GM23338 (cell line): ENCODE results near the gene PSD4. TPM values are rescaled to one million over a fixed set of nuclear protein-coding genes. Genes with fewer than 3 reads are reported as not detected.

Experiments
- ATAC-seq: fragments of 200-7000 bp; cut with Tn5 transposase; 3 replicates; pipeline ENCODE4 v1.9.1; 2020
- DNase-seq: peaks from one replicate; pipeline ENCODE4 v3.0.0-alpha.2; 2015; ENCODE audit warnings: low spot score
- H2AFZ ChIP-seq: fragments of 200-600 bp; sonication (generic); 2 replicates; pipeline ENCODE4 v1.8.0; 2016; ENCODE audit warnings: antibody characterized with exemption, mild to moderate bottlenecking, moderate library complexity
- H3F3A ChIP-seq: fragments of 200-600 bp; sonication (generic); replicated peaks from 2 replicates; pipeline ENCODE4 v1.8.0; 2017; ENCODE audit warnings: antibody characterized with exemption, mixed run types, low read depth
- H3K27ac ChIP-seq: fragments of 200-600 bp; sonication (generic); 2 replicates; pipeline ENCODE4 v1.6.1; 2016; ENCODE audit warnings: low read depth
- H3K27me3 ChIP-seq: fragments of 200-600 bp; sonication (generic); 2 replicates; pipeline ENCODE4 v1.8.0; 2016; ENCODE audit warnings: mild to moderate bottlenecking, mixed run types, moderate library complexity; ENCODE audit not compliant: insufficient read depth
- H3K36me3 ChIP-seq: fragments of 200-600 bp; sonication (generic); 2 replicates; pipeline ENCODE4 v1.8.0; 2016; ENCODE audit warnings: mild to moderate bottlenecking; ENCODE audit not compliant: insufficient read depth
- H3K4me1 ChIP-seq: fragments of 200-600 bp; sonication (generic); 2 replicates; pipeline ENCODE4 v1.8.0; 2016; ENCODE audit warnings: mild to moderate bottlenecking, moderate library complexity; ENCODE audit not compliant: insufficient read depth
- H3K4me2 ChIP-seq: fragments of 200-600 bp; sonication (generic); 2 replicates; pipeline ENCODE4 v1.7.1; 2017; ENCODE audit warnings: mixed run types
- H3K4me3 ChIP-seq: fragments of 200-600 bp; sonication (generic); 2 replicates; pipeline ENCODE4 v1.6.1; 2016; ENCODE audit warnings: mixed run types
- H3K79me2 ChIP-seq: fragments of 200-600 bp; sonication (generic); replicated peaks from 2 replicates; pipeline ENCODE4 v1.8.0; 2017; ENCODE audit warnings: mild to moderate bottlenecking; ENCODE audit not compliant: insufficient read depth
- H3K9me2 ChIP-seq: fragments of 200-600 bp; sonication (generic); 2 replicates; pipeline ENCODE4 v1.8.0; 2017; ENCODE audit not compliant: insufficient read depth
- H4K20me1 ChIP-seq: fragments of 200-600 bp; sonication (generic); replicated peaks from 2 replicates; pipeline ENCODE4 v1.8.0; 2017; ENCODE audit warnings: mild to moderate bottlenecking; ENCODE audit not compliant: insufficient read depth
- H3K27ac Mint-ChIP-seq: 2 replicates; pipeline ENCODE4 v1.8.0; 2020; ENCODE audit warnings: inconsistent platforms, mild to moderate bottlenecking, moderate library complexity, mixed read lengths
- H3K27me3 Mint-ChIP-seq: 3 replicates; pipeline ENCODE4 v1.8.0; 2022; ENCODE audit warnings: low read depth, mild to moderate bottlenecking, moderate library complexity, mixed read lengths, inconsistent platforms; ENCODE audit not compliant: insufficient read depth, poor library complexity
- H3K36me3 Mint-ChIP-seq: 3 replicates; pipeline ENCODE4 v1.8.0; 2021; ENCODE audit warnings: low read depth, mild to moderate bottlenecking, inconsistent platforms, moderate library complexity, mixed read lengths
- H3K4me1 Mint-ChIP-seq: 3 replicates; pipeline ENCODE4 v1.8.0; 2020; ENCODE audit warnings: mild to moderate bottlenecking, inconsistent platforms, mixed read lengths
- H3K4me3 Mint-ChIP-seq: 3 replicates; pipeline ENCODE4 v1.8.0; 2021; ENCODE audit warnings: moderate library complexity, mild to moderate bottlenecking, inconsistent platforms, mixed read lengths
- H3K9me3 Mint-ChIP-seq: 3 replicates; pipeline ENCODE4 v1.8.0; 2020; ENCODE audit warnings: moderate library complexity, mild to moderate bottlenecking, inconsistent platforms, mixed read lengths
- EZH2 ChIP-seq: fragments of 200-600 bp; sonication (generic); IDR thresholded peaks from one replicate; pipeline ENCODE4 v1.8.0; 2017; ENCODE audit warnings: antibody characterized with exemption, mild to moderate bottlenecking, low read depth; ENCODE audit not compliant: unreplicated experiment
- NANOG ChIP-seq: IDR thresholded peaks from 2 replicates; pipeline ENCODE4 v1.6.1; 2016; ENCODE audit warnings: antibody characterized with exemption, borderline replicate concordance
- STAT1 ChIP-seq: IDR thresholded peaks from one replicate; pipeline ENCODE4 v1.6.1; 2016; ENCODE audit warnings: antibody characterized with exemption; ENCODE audit not compliant: unreplicated experiment
- ZNF114 ChIP-seq: fragments of 250-450 bp; sonication (Bioruptor Pico); IDR thresholded peaks from 2 replicates; pipeline ENCODE4 v1.5.0; 2020; ENCODE audit warnings: mild to moderate bottlenecking, moderate library complexity
- polyA plus RNA-seq: library from polyadenylated mRNA; unstranded; fragments of >200 nt; fragmentation: Nextera tagmentation; extraction: Ambion mirVana; gene quantifications from 2 replicates; pipeline ENCODE4 v1.2.1, GENCODE V29; 2016
- total RNA-seq: library from RNA; depleted of rRNA; stranded (reverse); fragments of >200 nt; shearing (Covaris generic); gene quantifications from 2 replicates; pipeline ENCODE4 v1.2.3, GENCODE V29; 2014
- TF ChIP-seq, protein P1 (sequence below), 2 experiments: fragments of 200-600 bp in 1 of 2; sonication (generic) in 1 of 2; conservative IDR thresholded peaks; 2 replicates each; pipeline versions ENCODE4 v1.5.1 to v1.6.1; 2016 to 2017; ENCODE audit warnings: antibody characterized with exemption in 2 of 2, low read depth in 2 of 2, mild to moderate bottlenecking in 2 of 2, moderate library complexity in 1 of 2
- TF ChIP-seq, protein P2 (sequence below): fragments of 250-450 bp; sonication (Bioruptor Pico); IDR thresholded peaks from 2 replicates; pipeline ENCODE4 v1.5.0; 2020; ENCODE audit warnings: mild to moderate bottlenecking, moderate library complexity

The PSD4 gene
- total and polyA plus RNA-seq, 2 experiments from 2014 or later: 0.06 to 0.66 TPM

DNA sequence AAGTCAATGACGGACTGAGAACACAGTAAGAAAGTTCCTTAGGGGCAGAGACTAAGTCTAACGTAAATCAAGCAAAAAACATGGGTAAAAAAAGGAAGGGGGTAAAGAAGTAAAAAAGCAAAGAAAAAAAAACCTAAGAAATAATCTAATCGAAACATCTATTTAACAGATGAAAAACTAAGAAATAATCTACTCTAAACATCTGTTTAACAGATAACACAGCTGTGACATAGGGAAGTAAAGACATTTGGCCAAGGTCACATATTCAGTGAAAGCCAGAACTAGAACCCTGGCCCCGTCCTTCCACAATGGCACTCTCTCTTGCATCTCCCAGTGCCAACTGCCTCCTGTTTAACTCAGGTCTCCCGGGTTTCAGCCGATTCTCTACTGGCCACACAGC lies 48.1 kb downstream of the PSD4 start:
- DNase-seq (no peak), ATAC-seq (no peak)
- Histone ChIP-seq H3K4me1 (peaks cover 8% of the 10 kb centered on the region; the same call in 1 of the 2 replicates), H3F3A (no peaks in the 10 kb centered on the region), H3K27ac (no peak overlapping the region), H2AFZ (no peak overlapping the region), H4K20me1 (no peaks in the 10 kb centered on the region), H3K4me2 (no peak overlapping the region), H3K4me3 (no peak overlapping the region), H3K27me3 (no peaks in the 10 kb centered on the region), H3K36me3 (no peaks in the 10 kb centered on the region), H3K79me2 (no peaks in the 10 kb centered on the region), H3K9me2 (0 out of 2 replicates have a peak, but pooled peaks cover 4% of the 10 kb centered on the region)
- no peak overlapping the region for H3K27ac Mint-ChIP-seq
- H3K9me3 Mint-ChIP-seq: no peaks in the 10 kb centered on the region
- H3K36me3 Mint-ChIP-seq: no peaks in the 10 kb centered on the region; the same call in 2 of the 3 replicates
- H3K27me3 Mint-ChIP-seq: peaks cover 10% of the 10 kb centered on the region
- H3K4me3 Mint-ChIP-seq: no peak overlapping the region
- peaks cover 19% of the 10 kb centered on the region for H3K4me1 Mint-ChIP-seq
- TF ChIP-seq NANOG (no peak), ZNF114 (CRISPR knock-in tag) (no peak)

DNA sequence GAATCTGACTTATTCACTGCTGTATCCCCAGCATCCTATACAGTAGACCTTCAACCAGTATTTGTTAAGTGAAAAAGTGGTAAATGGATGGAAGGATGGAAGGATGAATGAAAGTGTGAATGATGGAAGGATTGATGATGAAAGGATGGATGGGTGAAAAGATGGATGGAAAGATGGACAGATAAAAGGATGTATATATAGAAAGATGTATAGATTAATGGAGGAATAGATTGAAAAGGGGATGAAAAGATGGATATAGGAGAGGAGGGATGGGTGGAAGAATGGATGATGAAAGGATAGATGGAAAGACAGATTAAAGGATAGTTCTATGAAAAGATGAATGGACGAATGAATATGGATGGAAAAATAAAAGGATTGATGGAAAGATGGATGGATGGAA lies 50.0 kb downstream of the PSD4 start:
- H3K27ac Mint-ChIP-seq: no peak overlapping the region

More for the DNA sequence above, 50.0 kb downstream of the PSD4 start:
- no peak overlapping the region for H3K4me3 Mint-ChIP-seq
- H3K9me3 Mint-ChIP-seq: no peaks in the 10 kb centered on the region
- peaks cover 4% of the 10 kb centered on the region for H3K27me3 Mint-ChIP-seq
- Histone ChIP-seq H3K36me3 (no peaks in the 10 kb centered on the region), H3K4me2 (no peak overlapping the region), H3K4me3 (no peak overlapping the region), H3F3A (no peaks in the 10 kb centered on the region), H3K4me1 (peaks cover 8% of the 10 kb centered on the region; the same call in 1 of the 2 replicates), H3K9me2 (0 out of 2 replicates have a peak, but pooled peaks cover 4% of the 10 kb centered on the region), H3K27me3 (no peaks in the 10 kb centered on the region), H4K20me1 (no peaks in the 10 kb centered on the region), H3K27ac (no peak overlapping the region), H3K79me2 (no peaks in the 10 kb centered on the region), H2AFZ (no peak overlapping the region)
- no peaks in the 10 kb centered on the region for H3K36me3 Mint-ChIP-seq
- TF ChIP-seq, protein P1, sequence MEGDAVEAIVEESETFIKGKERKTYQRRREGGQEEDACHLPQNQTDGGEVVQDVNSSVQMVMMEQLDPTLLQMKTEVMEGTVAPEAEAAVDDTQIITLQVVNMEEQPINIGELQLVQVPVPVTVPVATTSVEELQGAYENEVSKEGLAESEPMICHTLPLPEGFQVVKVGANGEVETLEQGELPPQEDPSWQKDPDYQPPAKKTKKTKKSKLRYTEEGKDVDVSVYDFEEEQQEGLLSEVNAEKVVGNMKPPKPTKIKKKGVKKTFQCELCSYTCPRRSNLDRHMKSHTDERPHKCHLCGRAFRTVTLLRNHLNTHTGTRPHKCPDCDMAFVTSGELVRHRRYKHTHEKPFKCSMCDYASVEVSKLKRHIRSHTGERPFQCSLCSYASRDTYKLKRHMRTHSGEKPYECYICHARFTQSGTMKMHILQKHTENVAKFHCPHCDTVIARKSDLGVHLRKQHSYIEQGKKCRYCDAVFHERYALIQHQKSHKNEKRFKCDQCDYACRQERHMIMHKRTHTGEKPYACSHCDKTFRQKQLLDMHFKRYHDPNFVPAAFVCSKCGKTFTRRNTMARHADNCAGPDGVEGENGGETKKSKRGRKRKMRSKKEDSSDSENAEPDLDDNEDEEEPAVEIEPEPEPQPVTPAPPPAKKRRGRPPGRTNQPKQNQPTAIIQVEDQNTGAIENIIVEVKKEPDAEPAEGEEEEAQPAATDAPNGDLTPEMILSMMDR (conservative IDR thresholded peaks at IDR 0.05; ENCODE audit: low read depth in 2 of 2): no peak
- TF ChIP-seq, protein P2, sequence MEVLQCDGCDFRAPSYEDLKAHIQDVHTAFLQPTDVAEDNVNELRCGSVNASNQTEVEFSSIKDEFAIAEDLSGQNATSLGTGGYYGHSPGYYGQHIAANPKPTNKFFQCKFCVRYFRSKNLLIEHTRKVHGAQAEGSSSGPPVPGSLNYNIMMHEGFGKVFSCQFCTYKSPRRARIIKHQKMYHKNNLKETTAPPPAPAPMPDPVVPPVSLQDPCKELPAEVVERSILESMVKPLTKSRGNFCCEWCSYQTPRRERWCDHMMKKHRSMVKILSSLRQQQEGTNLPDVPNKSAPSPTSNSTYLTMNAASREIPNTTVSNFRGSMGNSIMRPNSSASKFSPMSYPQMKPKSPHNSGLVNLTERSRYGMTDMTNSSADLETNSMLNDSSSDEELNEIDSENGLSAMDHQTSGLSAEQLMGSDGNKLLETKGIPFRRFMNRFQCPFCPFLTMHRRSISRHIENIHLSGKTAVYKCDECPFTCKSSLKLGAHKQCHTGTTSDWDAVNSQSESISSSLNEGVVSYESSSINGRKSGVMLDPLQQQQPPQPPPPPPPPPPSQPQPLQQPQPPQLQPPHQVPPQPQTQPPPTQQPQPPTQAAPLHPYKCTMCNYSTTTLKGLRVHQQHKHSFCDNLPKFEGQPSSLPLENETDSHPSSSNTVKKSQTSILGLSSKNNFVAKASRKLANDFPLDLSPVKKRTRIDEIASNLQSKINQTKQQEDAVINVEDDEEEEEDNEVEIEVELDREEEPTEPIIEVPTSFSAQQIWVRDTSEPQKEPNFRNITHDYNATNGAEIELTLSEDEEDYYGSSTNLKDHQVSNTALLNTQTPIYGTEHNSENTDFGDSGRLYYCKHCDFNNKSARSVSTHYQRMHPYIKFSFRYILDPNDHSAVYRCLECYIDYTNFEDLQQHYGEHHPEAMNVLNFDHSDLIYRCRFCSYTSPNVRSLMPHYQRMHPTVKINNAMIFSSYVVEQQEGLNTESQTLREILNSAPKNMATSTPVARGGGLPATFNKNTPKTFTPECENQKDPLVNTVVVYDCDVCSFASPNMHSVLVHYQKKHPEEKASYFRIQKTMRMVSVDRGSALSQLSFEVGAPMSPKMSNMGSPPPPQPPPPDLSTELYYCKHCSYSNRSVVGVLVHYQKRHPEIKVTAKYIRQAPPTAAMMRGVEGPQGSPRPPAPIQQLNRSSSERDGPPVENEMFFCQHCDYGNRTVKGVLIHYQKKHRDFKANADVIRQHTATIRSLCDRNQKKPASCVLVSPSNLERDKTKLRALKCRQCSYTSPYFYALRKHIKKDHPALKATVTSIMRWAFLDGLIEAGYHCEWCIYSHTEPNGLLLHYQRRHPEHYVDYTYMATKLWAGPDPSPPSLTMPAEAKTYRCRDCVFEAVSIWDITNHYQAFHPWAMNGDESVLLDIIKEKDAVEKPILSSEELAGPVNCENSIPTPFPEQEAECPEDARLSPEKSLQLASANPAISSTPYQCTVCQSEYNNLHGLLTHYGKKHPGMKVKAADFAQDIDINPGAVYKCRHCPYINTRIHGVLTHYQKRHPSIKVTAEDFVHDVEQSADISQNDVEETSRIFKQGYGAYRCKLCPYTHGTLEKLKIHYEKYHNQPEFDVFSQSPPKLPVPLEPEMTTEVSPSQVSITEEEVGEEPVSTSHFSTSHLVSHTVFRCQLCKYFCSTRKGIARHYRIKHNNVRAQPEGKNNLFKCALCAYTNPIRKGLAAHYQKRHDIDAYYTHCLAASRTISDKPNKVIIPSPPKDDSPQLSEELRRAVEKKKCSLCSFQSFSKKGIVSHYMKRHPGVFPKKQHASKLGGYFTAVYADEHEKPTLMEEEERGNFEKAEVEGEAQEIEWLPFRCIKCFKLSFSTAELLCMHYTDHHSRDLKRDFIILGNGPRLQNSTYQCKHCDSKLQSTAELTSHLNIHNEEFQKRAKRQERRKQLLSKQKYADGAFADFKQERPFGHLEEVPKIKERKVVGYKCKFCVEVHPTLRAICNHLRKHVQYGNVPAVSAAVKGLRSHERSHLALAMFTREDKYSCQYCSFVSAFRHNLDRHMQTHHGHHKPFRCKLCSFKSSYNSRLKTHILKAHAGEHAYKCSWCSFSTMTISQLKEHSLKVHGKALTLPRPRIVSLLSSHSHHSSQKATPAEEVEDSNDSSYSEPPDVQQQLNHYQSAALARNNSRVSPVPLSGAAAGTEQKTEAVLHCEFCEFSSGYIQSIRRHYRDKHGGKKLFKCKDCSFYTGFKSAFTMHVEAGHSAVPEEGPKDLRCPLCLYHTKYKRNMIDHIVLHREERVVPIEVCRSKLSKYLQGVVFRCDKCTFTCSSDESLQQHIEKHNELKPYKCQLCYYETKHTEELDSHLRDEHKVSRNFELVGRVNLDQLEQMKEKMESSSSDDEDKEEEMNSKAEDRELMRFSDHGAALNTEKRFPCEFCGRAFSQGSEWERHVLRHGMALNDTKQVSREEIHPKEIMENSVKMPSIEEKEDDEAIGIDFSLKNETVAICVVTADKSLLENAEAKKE (CRISPR knock-in tag): no peak
- TF ChIP-seq STAT1 (no peak), EZH2 (no peak)
- DNase-seq (no peak), ATAC-seq (no peak)
- peaks cover 8% of the 10 kb centered on the region; the same call in 2 of the 3 replicates for H3K4me1 Mint-ChIP-seq
